A549 (cell line): Measurements from ENCODE around the gene ARHGAP26. TPM values are rescaled to one million over a fixed set of nuclear protein-coding genes. Genes with fewer than 3 reads are reported as not detected.

Experiments used
- ATAC-seq, 2 experiments: fragments of 200-7000 bp in 1 of 2; fragments of >200 bp in 1 of 2; cut with Nextera tagmentation in 1 of 2; cut with Tn5 transposase in 1 of 2; 3 replicates each; pipeline versions ENCODE4 v1.8.0 to v1.9.1; 2018 to 2020; ENCODE audit warnings: mild to moderate bottlenecking in 1 of 2, moderate library complexity in 1 of 2
- CTCF ChIA-PET: fragments of 300-600 bp; sonication (Branson Sonifier 250); formaldehyde crosslinking; extraction: SDS; loops from one replicate; lab custom pipeline; 2021; ENCODE audit warnings: antibody characterized with exemption, inconsistent platforms; lab: Yijun Ruan, JAX
- POLR2A ChIA-PET: fragments of 350-600 bp; formaldehyde crosslinking; extraction: SDS; loops from one replicate; lab custom pipeline; 2021; ENCODE audit warnings: antibody characterized with exemption, inconsistent platforms; lab: Yijun Ruan, JAX
- DNase-seq, 2 experiments: peaks; one replicate each; pipeline versions ENCODE4 v3.0.0 to v3.0.0-alpha.2; 2011 to 2016; ENCODE audit warnings: low read depth in 1 of 2, low spot score in 1 of 2
- FAIRE-seq: peaks from 2 replicates; lab custom pipeline; 2011; peaks lifted over from hg19 to GRCh38; lab: Jason Lieb, UNC
- H3K27ac ChIP-seq, 2 experiments: fragments of >200 bp; sonication (Bioruptor Twin); formaldehyde crosslinking; 3 replicates each; pipeline ENCODE4 v1.5.1; 2016 to 2017
- H3K4me1 ChIP-seq: fragments of >200 bp; sonication (Bioruptor Twin); formaldehyde crosslinking; 3 replicates; pipeline ENCODE4 v1.6.1; 2016
- H3K4me2 ChIP-seq: fragments of >200 bp; sonication (Bioruptor Twin); formaldehyde crosslinking; 3 replicates; pipeline ENCODE4 v1.6.1; 2016
- H3K4me3 ChIP-seq: fragments of >200 bp; sonication (Bioruptor Twin); formaldehyde crosslinking; 3 replicates; pipeline ENCODE4 v1.5.1; 2016
- H3K9me3 ChIP-seq: fragments of >200 bp; sonication (Bioruptor Twin); formaldehyde crosslinking; 3 replicates; pipeline ENCODE4 v1.6.1; 2016
- ATOH8 ChIP-seq: fragments of 250-450 bp; sonication (Bioruptor Pico); IDR thresholded peaks from 2 replicates; pipeline ENCODE4 v1.5.0; 2020; ENCODE audit warnings: low read depth, mild to moderate bottlenecking, moderate library complexity
- CBX2 ChIP-seq: fragments of 200-600 bp; sonication (generic); IDR thresholded peaks from 2 replicates; pipeline ENCODE4 v1.6.1; 2016; ENCODE audit warnings: low read depth, mild to moderate bottlenecking, borderline replicate concordance
- GATA3 ChIP-seq: IDR thresholded peaks from 2 replicates; pipeline ENCODE4 v1.6.1; 2012; ENCODE audit warnings: borderline replicate concordance
- HES2 ChIP-seq: fragments of >200 bp; sonication (Bioruptor Twin); formaldehyde crosslinking; IDR thresholded peaks from 2 replicates; pipeline ENCODE4 v1.6.1; 2016
- HMGXB4 ChIP-seq: fragments of 250-450 bp; sonication (Bioruptor Pico); IDR thresholded peaks from 2 replicates; pipeline ENCODE4 v1.5.0; 2021; ENCODE audit warnings: mild to moderate bottlenecking, moderate library complexity, borderline replicate concordance
- JUNB ChIP-seq: fragments of >200 bp; sonication (Bioruptor Twin); formaldehyde crosslinking; IDR thresholded peaks from 2 replicates; pipeline ENCODE4 v1.6.1; 2016
- KDM1A ChIP-seq: fragments of 200-600 bp; sonication (generic); IDR thresholded peaks from 2 replicates; pipeline ENCODE4 v1.6.1; 2016; ENCODE audit warnings: low read depth, mild to moderate bottlenecking
- KDM5A ChIP-seq: fragments of 200-600 bp; sonication (generic); IDR thresholded peaks from 2 replicates; pipeline ENCODE4 v1.6.1; 2016; ENCODE audit warnings: antibody characterized with exemption, mild to moderate bottlenecking
- MAFK ChIP-seq: fragments of 450-650 bp; IDR thresholded peaks from 2 replicates; pipeline ENCODE4 v1.6.1; 2014; ENCODE audit not compliant: partially characterized antibody
- MAX ChIP-seq: IDR thresholded peaks from 2 replicates; pipeline ENCODE4 v1.6.1; 2012
- MYC ChIP-seq: IDR thresholded peaks from 2 replicates; pipeline ENCODE4 v1.6.1; 2012; ENCODE audit warnings: mild to moderate bottlenecking, inconsistent platforms, low read length, improper control_type of control experiment, borderline replicate concordance
- PBX3 ChIP-seq: IDR thresholded peaks from 2 replicates; pipeline ENCODE4 v1.6.1; 2012
- POLR2AphosphoS2 ChIP-seq: conservative IDR thresholded peaks from 2 replicates; pipeline ENCODE4 v1.6.1; 2012; ENCODE audit warnings: low read length, improper control_type of control experiment, inconsistent platforms
- RNF2 ChIP-seq: fragments of 200-600 bp; sonication (generic); IDR thresholded peaks from 2 replicates; pipeline ENCODE4 v1.6.1; 2016; ENCODE audit warnings: low read depth, mild to moderate bottlenecking, antibody characterized with exemption, moderate library complexity, borderline replicate concordance
- SREBF2 ChIP-seq: fragments of 450-650 bp; IDR thresholded peaks from 2 replicates; pipeline ENCODE4 v1.6.1; 2014; ENCODE audit warnings: mild to moderate bottlenecking, moderate library complexity
- TP53 ChIP-seq: fragments of 250-450 bp; sonication (Bioruptor Pico); IDR thresholded peaks from 2 replicates; pipeline ENCODE4 v1.5.0; 2021; ENCODE audit warnings: mild to moderate bottlenecking, moderate library complexity
- ZNF302 ChIP-seq: fragments of 250-450 bp; sonication (Bioruptor Pico); IDR thresholded peaks from 2 replicates; pipeline ENCODE4 v1.9.0; 2021; ENCODE audit warnings: inconsistent platforms, mild to moderate bottlenecking, moderate library complexity
- WGBS: methylation state at CpG from one replicate; pipeline ENCODE4 v1.1.6; 2017; ENCODE audit errors: missing lambda C conversion rate; 5-methylcytosine and 5-hydroxymethylcytosine counted together
- polyA plus RNA-seq, 4 experiments: library from polyadenylated mRNA; depleted of rRNA in 3 of 4; stranded (reverse); fragments of >200 nt; fragmentation: RNase III in 1 of 4; extraction: RNeasy Plus Mini Kit Qiagen cat#74134 plus additional on column Dnase treatment in 1 of 4; gene quantifications; 2 replicates in 3 of 4; 3 replicates in 1 of 4; pipeline ENCODE4 v1.2.3, GENCODE V29; 2011 to 2017

The ARHGAP26 gene
- polyA plus RNA-seq, 2 of the 4 experiments (the other 2 are of a cell fraction) = 6.6 to 19.1 TPM

- CTCF ChIA-PET = interaction anchor here (0.7 to 3.3 kb wide), 12 partner anchors 9 to 129 kb away, joined by 3 to 16 read pairs (median 4); partner anchors contain the start of gene ARHGAP26
- FAIRE-seq = no peak
- Histone ChIP-seq H3K4me3 (no peak overlapping the region), H3K27ac (peak overlapping the region in 1 of 2 experiments; percentile 57; a peak in 2 of 6 replicates), H3K9me3 (no peaks in the 10 kb centered on the region), H3K4me1 (peaks cover 32% of the 10 kb centered on the region), H3K4me2 (0 out of 3 replicates have a peak overlapping the region, but pooled peaks have one; percentile 12)
- no peak for ATAC-seq
- POLR2A ChIA-PET = no interaction called here
- 76% methylated on average over 7 of the region's 7 CpGs for WGBS
- DNase-seq = no peak
- no peak for TF ChIP-seq GATA3
These were observed 74.7 kb downstream of the ARHGAP26 start for GRCh38 chr5:142844866-142845265.

GRCh38 chr5:142845402-142845921, 75.3 kb downstream of the ARHGAP26 start:
- H3K27ac ChIP-seq = peak overlapping the region in 1 of 2 experiments; percentile 57; a peak in 3 of 6 replicates
- H3K4me3 ChIP-seq = no peak overlapping the region
- FAIRE-seq (no peak), DNase-seq (no peak), ATAC-seq (peak in 1 of 2 experiments; percentile 33; a peak in 3 of 6 replicates)
- 48% methylated on average over 4 of the region's 4 CpGs for WGBS
- TF ChIP-seq KDM5A (no peak), MAX (no peak), MYC (no peak), POLR2AphosphoS2 (no peak), SREBF2 (no peak), KDM1A (no peak), RNF2 (no peak), GATA3 (no peak), PBX3 (no peak), JUNB (no peak), TP53 (CRISPR knock-in tag) (no peak), HES2 (no peak)
- H3K4me1 ChIP-seq = peaks cover 26% of the 10 kb centered on the region
- H3K9me3 ChIP-seq = no peaks in the 10 kb centered on the region
- H3K4me2 ChIP-seq = peak overlapping the region; percentile 12; the same call in 2 of the 3 replicates
- ChIA-PET POLR2A (no interaction called here), CTCF (interaction anchor here (1.1 to 3.3 kb wide), 8 partner anchors 9 to 130 kb away, joined by 3 to 16 read pairs (median 6); no protein-coding TSS in a partner anchor)

- FAIRE-seq = no peak
- 0 out of 6 replicates have a peak, but pooled peaks of 1 of the 2 experiments have one; percentile 16 for ATAC-seq
- WGBS = 73% methylated on average over 9 of the region's 9 CpGs
- Histone ChIP-seq H3K4me2 (peak overlapping the region; percentile 12; the same call in 2 of the 3 replicates), H3K27ac (peak overlapping the region in 1 of 2 experiments; percentile 57; a peak in 2 of 6 replicates), H3K4me3 (no peak overlapping the region), H3K4me1 (peaks cover 20% of the 10 kb centered on the region), H3K9me3 (no peaks in the 10 kb centered on the region)
- CTCF ChIA-PET = interaction anchor here (1.2 to 3.3 kb wide), 7 partner anchors 10 to 128 kb away, joined by 4 to 16 read pairs (median 5); no protein-coding TSS in a partner anchor
- POLR2A ChIA-PET = no interaction called here
- TF ChIP-seq ZNF302 (CRISPR knock-in tag) (no peak), MAFK (peak; percentile 47)
- no peak for DNase-seq
These were observed 75.8 kb downstream of the ARHGAP26 start for GRCh38 chr5:142845954-142846398.

- peaks cover 17% of the 10 kb centered on the region for H3K4me1 ChIP-seq
- no peak for ATAC-seq
- H3K9me3 ChIP-seq = no peaks in the 10 kb centered on the region
- H3K4me2 ChIP-seq = no peak overlapping the region
- no peak overlapping the region for H3K4me3 ChIP-seq
- peak overlapping the region in 1 of 2 experiments; percentile 57; a peak in 2 of 6 replicates for H3K27ac ChIP-seq
- ChIA-PET POLR2A (no interaction called here), CTCF (interaction anchor here (1.2 to 3.3 kb wide), 3 partner anchors 14 to 34 kb away, joined by 5 to 16 read pairs (median 5); no protein-coding TSS in a partner anchor)
- no peak for DNase-seq
- TF ChIP-seq ATOH8 (no peak), HMGXB4 (CRISPR knock-in tag) (no peak), CBX2 (no peak)
- no peak for FAIRE-seq
These were observed 76.2 kb downstream of the ARHGAP26 start for GRCh38 chr5:142846406-142846805.
